ENCODE measurements around the gene NUP98.
"Not testable (repeated sequence)": the region's sequence is repeated elsewhere in the genome, so short reads cannot be mapped to it uniquely, and the experiment has no call there.

Gene NUP98

DNA sequence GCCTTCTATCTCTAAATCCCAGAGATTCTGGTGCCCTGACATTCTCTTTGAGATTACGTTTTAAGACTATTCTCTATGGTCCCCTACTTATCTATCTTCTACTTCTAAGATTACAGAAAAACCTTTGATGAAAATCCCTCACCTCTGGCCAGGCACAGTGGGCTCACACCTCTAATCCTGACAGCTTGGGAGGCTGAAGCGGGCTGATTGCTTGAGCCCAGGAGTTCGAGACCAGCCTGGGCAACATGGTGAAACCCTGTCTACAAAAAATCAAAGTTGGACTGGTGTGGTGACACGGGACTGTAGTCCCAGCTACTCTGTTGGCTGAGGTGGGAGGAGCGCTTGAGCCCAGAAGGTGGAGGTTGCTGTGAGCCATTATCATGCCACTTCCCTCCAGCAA is 14.4 kb downstream of the NUP98 start:
- TF ChIP-seq, protein P1, sequence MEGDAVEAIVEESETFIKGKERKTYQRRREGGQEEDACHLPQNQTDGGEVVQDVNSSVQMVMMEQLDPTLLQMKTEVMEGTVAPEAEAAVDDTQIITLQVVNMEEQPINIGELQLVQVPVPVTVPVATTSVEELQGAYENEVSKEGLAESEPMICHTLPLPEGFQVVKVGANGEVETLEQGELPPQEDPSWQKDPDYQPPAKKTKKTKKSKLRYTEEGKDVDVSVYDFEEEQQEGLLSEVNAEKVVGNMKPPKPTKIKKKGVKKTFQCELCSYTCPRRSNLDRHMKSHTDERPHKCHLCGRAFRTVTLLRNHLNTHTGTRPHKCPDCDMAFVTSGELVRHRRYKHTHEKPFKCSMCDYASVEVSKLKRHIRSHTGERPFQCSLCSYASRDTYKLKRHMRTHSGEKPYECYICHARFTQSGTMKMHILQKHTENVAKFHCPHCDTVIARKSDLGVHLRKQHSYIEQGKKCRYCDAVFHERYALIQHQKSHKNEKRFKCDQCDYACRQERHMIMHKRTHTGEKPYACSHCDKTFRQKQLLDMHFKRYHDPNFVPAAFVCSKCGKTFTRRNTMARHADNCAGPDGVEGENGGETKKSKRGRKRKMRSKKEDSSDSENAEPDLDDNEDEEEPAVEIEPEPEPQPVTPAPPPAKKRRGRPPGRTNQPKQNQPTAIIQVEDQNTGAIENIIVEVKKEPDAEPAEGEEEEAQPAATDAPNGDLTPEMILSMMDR (IDR thresholded peaks at IDR 0.05): no peak
- Histone ChIP-seq H3K36me3 (peaks cover 14 to 30% (median 21%) of the 10 kb centered on the region in 3 donors), H3K27me3 (no peaks in the 10 kb centered on the region), H3K4me3 (no peak overlapping the region), H3K4me1 (peaks cover 0 to 37% (median 5%) of the 10 kb centered on the region in 4 donors), H3K27ac (no peak overlapping the region), H3K9me3 (no peaks in the 10 kb centered on the region)
- intact Hi-C loops (cut with DNase I; ENCODE audit: low total_unique reads): no loop called here
- no peak for DNase-seq

DNA sequence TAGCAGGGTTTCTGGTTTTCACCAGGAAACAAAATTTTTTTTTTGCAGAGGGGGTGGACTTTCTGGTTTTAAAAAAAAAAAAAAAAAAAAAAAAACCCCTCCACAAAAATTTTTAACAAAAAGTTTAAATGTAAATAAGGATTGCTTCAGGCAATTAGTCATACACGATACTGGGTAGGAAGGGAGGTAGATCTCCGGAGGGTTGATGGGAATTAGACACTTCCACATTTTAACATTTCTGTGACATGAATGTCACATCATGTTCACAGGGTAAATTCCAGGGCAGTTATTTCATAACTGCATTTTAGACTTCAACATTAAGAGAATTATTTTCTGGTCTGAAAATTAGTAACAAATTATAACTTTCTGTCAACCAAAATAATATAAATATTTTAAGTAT is 15.9 kb downstream of the NUP98 start:
- no peak overlapping the region for H3K4me3 ChIP-seq
- no peaks in the 10 kb centered on the region for H3K27me3 ChIP-seq
- DNase-seq: no peak
- TF ChIP-seq, protein P1 (IDR thresholded peaks at IDR 0.05): no peak
- peaks cover 0 to 25% (median 1%) of the 10 kb centered on the region in 4 donors for H3K4me1 ChIP-seq
- H3K9me3 ChIP-seq: no peaks in the 10 kb centered on the region
- H3K27ac ChIP-seq: peak overlapping the region in 1 of 2 donors; percentile 30
- intact Hi-C loops (cut with DNase I; ENCODE audit: low total_unique reads): no loop called here
- peaks cover 30 to 44% (median 34%) of the 10 kb centered on the region in 3 donors for H3K36me3 ChIP-seq

DNA sequence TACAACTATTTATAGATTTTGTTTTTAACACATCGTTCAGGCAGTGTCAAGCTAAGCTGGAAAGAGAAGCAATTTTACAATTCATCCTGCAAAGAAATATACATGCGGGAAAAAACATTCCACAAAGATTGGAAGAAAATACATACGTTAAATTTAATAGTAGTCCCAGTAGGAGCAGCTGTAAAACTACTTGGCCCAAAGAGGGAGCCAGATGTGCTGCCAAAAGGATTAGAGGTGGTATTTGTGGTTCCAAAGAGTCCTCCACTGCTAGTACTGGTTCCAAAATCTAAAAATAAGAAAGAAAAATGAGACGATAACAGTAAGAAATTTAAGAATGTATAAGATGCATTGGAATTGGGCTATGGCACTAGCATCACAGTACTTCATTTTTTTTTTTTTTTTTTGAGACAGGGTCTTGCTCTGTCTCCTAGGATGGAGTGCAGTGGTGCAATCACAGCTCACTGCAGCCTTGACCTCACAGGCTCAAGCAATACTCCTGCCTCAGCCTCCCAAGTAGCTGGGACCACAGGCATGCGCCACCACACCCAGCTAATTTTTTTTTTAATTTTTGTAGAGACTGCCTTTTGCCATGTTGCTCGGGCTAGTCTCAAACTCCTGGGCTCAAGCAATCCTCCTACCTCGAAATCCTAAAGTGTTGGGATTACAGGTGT is 21.5 kb downstream of the NUP98 start:
- H3K4me3 ChIP-seq: no peak overlapping the region
- H3K9me3 ChIP-seq: no peaks in the 10 kb centered on the region
- DNase-seq: no peak
- intact Hi-C loops (cut with DNase I; ENCODE audit: low total_unique reads): no loop called here
- peaks cover 0 to 6% (median 2%) of the 10 kb centered on the region in 4 donors for H3K4me1 ChIP-seq
- peaks cover 72 to 95% (median 81%) of the 10 kb centered on the region in 3 donors for H3K36me3 ChIP-seq
- H3K27ac ChIP-seq: no peak overlapping the region
- TF ChIP-seq, protein P1 (IDR thresholded peaks at IDR 0.05): no peak
- H3K27me3 ChIP-seq: no peaks in the 10 kb centered on the region

DNA sequence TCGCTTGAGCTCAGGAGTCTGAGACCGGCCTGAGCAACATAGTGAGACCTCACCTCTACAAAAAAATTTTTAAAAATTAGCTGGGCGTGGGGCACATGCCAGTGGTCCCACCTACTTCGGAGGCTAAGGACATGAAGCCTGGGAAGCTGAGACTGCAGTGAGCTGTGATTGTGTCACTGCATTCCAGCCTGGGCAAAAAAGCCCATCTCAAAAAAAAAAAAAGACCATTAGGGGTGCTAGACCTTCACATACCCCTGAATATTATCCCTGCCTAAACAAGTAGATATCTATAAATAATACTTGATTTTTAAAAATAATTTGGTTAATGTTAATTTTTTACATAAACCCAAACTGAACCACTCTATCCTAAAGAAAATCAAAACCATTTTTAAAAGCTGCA is 24.2 kb downstream of the NUP98 start:
- Histone ChIP-seq H3K27me3 (no peaks in the 10 kb centered on the region), H3K36me3 (peaks cover 74 to 98% (median 95%) of the 10 kb centered on the region in 3 donors), H3K4me1 (peaks cover 0 to 4% (median 2%) of the 10 kb centered on the region in 4 donors), H3K9me3 (no peaks in the 10 kb centered on the region), H3K4me3 (no peak overlapping the region), H3K27ac (no peak overlapping the region)
- intact Hi-C loops (cut with DNase I; ENCODE audit: low total_unique reads): no loop called here
- TF ChIP-seq, protein P1 (IDR thresholded peaks at IDR 0.05): no peak
- DNase-seq: no peak

DNA sequence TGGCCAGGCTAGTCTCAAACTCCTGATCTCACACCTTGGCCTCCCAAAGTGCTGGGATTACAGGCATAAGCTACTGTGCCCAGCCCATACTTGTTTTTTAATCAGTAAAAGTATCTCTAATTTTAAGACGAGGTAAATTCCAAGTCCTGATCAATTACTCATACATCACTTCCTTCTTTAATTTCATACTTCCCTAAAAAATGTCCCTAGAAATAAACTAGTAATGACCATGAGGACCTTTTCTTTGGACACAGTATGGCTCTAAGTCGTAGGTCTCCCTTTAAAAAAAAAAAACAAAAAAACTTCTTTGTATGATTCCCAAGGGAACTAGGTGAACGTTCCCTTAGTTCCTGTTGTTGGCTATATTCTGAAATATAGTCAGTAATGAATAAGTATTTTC is 29.8 kb downstream of the NUP98 start:
- Histone ChIP-seq H3K36me3 (peaks cover 86 to 100% (median 94%) of the 10 kb centered on the region in 3 donors), H3K9me3 (no peaks in the 10 kb centered on the region), H3K27ac (no peak overlapping the region), H3K27me3 (no peaks in the 10 kb centered on the region), H3K4me3 (no peak overlapping the region), H3K4me1 (no peaks in the 10 kb centered on the region)
- DNase-seq: no peak
- intact Hi-C loops (cut with DNase I; ENCODE audit: low total_unique reads): no loop called here
- TF ChIP-seq, protein P1 (IDR thresholded peaks at IDR 0.05): no peak

DNA sequence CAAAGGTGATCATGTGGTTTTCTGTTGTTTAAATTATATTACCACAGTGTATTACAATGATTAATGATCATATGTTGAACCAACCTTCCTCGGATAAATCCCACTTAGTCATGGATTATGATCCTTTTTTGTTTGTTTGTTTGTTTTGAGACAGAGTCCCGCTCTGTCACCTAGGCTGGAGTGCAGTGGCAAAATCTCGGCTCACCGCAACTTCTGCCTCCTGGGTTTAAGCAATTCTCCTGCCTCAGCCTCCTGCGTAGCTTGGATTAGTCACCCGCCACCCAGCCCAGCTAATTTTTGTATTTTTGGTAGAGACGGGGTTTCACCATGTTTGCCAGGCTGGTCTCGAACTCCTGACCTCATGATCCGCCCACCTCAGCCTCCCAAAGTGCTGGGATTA is 30.5 kb downstream of the NUP98 start:
- H3K9me3 ChIP-seq; intact Hi-C loops (cut with DNase I; ENCODE audit: low total_unique reads); H3K4me1 ChIP-seq; H3K27me3 ChIP-seq; H3K4me3 ChIP-seq; DNase-seq; H3K27ac ChIP-seq: not testable (repeated sequence)
- H3K36me3 ChIP-seq: peaks cover 89 to 100% (median 90%) of the 10 kb centered on the region in 3 donors
